H9 (cell line): ENCODE measurements around the gene FOXK1. TPM values are rescaled to one million over a fixed set of nuclear protein-coding genes. Genes with fewer than 3 reads are reported as not detected.

Source experiments
- DNase-seq: peaks from one replicate; pipeline ENCODE4 v3.0.0-alpha.2; 2017
- H2AFZ ChIP-seq: one replicate; pipeline ENCODE4 v1.6.1; 2013; ENCODE audit warnings: mild to moderate bottlenecking, low read length, control low read depth, moderate library complexity
- H2AK5ac ChIP-seq: 2 replicates; pipeline ENCODE4 v1.6.1; 2013; ENCODE audit warnings: low read length, control low read depth, mixed read lengths; ENCODE audit not compliant: insufficient read length
- H2BK120ac ChIP-seq: one replicate; pipeline ENCODE4 v1.6.1; 2013; ENCODE audit warnings: low read depth, mild to moderate bottlenecking, low read length, control low read depth, inconsistent platforms; ENCODE audit not compliant: poor library complexity, severe bottlenecking
- H2BK12ac ChIP-seq: 2 replicates; pipeline ENCODE4 v1.6.1; 2013; ENCODE audit warnings: low read length, control low read depth, mixed read lengths, low read depth; ENCODE audit not compliant: insufficient read length
- H2BK15ac ChIP-seq: 2 replicates; pipeline ENCODE4 v1.6.1; 2013; ENCODE audit warnings: low read depth, low read length, control low read depth
- H2BK20ac ChIP-seq: one replicate; pipeline ENCODE4 v1.6.1; 2013; ENCODE audit warnings: low read depth, mild to moderate bottlenecking, low read length, control low read depth, inconsistent platforms; ENCODE audit not compliant: poor library complexity, severe bottlenecking
- H2BK5ac ChIP-seq: 2 replicates; pipeline ENCODE4 v1.6.1; 2013; ENCODE audit warnings: low read length, control low read depth, mixed read lengths; ENCODE audit not compliant: insufficient read length
- H3K14ac ChIP-seq: 2 replicates; pipeline ENCODE4 v1.6.1; 2013; ENCODE audit warnings: low read length, control low read depth; ENCODE audit not compliant: insufficient read depth
- H3K18ac ChIP-seq: 2 replicates; pipeline ENCODE4 v1.6.1; 2013; ENCODE audit warnings: low read depth, mild to moderate bottlenecking, mixed read lengths, low read length, control low read depth; ENCODE audit not compliant: insufficient read length
- H3K23ac ChIP-seq: 2 replicates; pipeline ENCODE4 v1.6.1; 2013; ENCODE audit warnings: low read length, control low read depth, mixed read lengths, low read depth; ENCODE audit not compliant: insufficient read length
- H3K23me2 ChIP-seq: 2 replicates; pipeline ENCODE4 v1.6.1; 2013; ENCODE audit warnings: low read depth, mild to moderate bottlenecking, mixed read lengths, low read length, control low read depth; ENCODE audit not compliant: insufficient read length, poor library complexity, severe bottlenecking
- H3K27ac ChIP-seq: 2 replicates; pipeline ENCODE4 v1.5.1; 2013; ENCODE audit warnings: low read length, control low read depth, mixed read lengths, low read depth; ENCODE audit not compliant: insufficient read length
- H3K27me3 ChIP-seq: 2 replicates; pipeline ENCODE4 v1.6.1; 2013; ENCODE audit warnings: low read length, control low read depth, inconsistent platforms; ENCODE audit not compliant: insufficient read depth
- H3K4ac ChIP-seq: 2 replicates; pipeline ENCODE4 v1.6.1; 2013; ENCODE audit warnings: low read depth, mild to moderate bottlenecking, control low read depth, inconsistent platforms, low read length, moderate library complexity
- H3K4me1 ChIP-seq: 2 replicates; pipeline ENCODE4 v1.6.1; 2013; ENCODE audit warnings: low read length, control low read depth, inconsistent platforms; ENCODE audit not compliant: insufficient read depth
- H3K4me2 ChIP-seq: 2 replicates; pipeline ENCODE4 v1.6.1; 2013; ENCODE audit warnings: low read length, control low read depth, mixed read lengths; ENCODE audit not compliant: insufficient read length, insufficient read depth
- H3K56ac ChIP-seq: 2 replicates; pipeline ENCODE4 v1.6.1; 2013; ENCODE audit warnings: low read depth, mild to moderate bottlenecking, mixed read lengths, low read length, control low read depth; ENCODE audit not compliant: insufficient read length
- H3K79me1 ChIP-seq: 2 replicates; pipeline ENCODE4 v1.6.1; 2013; ENCODE audit warnings: low read depth, mild to moderate bottlenecking, moderate library complexity, low read length, control low read depth, inconsistent platforms; ENCODE audit not compliant: insufficient read depth, poor library complexity, severe bottlenecking
- H3K79me2 ChIP-seq: 2 replicates; pipeline ENCODE4 v1.6.1; 2013; ENCODE audit warnings: low read length, control low read depth, inconsistent platforms; ENCODE audit not compliant: insufficient read depth
- H3K9ac ChIP-seq: 2 replicates; pipeline ENCODE4 v1.6.1; 2013; ENCODE audit warnings: low read length, control low read depth, mixed read lengths; ENCODE audit not compliant: insufficient read length; ENCODE audit errors: extremely low read depth
- H3K9me3 ChIP-seq: one replicate; pipeline ENCODE4 v1.6.1; 2013; ENCODE audit warnings: low read depth, low read length, inconsistent platforms; ENCODE audit not compliant: control insufficient read depth
- H3T11ph ChIP-seq: one replicate; pipeline ENCODE4 v1.6.1; 2013; ENCODE audit warnings: mild to moderate bottlenecking, low read length, control low read depth, inconsistent platforms
- H4K20me1 ChIP-seq: one replicate; pipeline ENCODE4 v1.6.1; 2013; ENCODE audit not compliant: control insufficient read depth, insufficient read length, insufficient read depth
- H4K5ac ChIP-seq: 2 replicates; pipeline ENCODE4 v1.6.1; 2013; ENCODE audit warnings: low read depth, mild to moderate bottlenecking, mixed read lengths, low read length, control low read depth; ENCODE audit not compliant: insufficient read length
- H4K8ac ChIP-seq: replicated peaks from 2 replicates; pipeline ENCODE4 v1.6.1; 2013; ENCODE audit warnings: low read length, control low read depth, mixed read lengths, low read depth; ENCODE audit not compliant: insufficient read length
- H4K91ac ChIP-seq: 2 replicates; pipeline ENCODE4 v1.6.1; 2013; ENCODE audit warnings: low read depth, mild to moderate bottlenecking, moderate library complexity, mixed read lengths, low read length, control low read depth; ENCODE audit not compliant: insufficient read length
- H3K27ac Mint-ChIP-seq, 3 experiments: 2 replicates in 2 of 3; 3 replicates in 1 of 3; pipeline ENCODE4 v1.8.0; 2020 to 2021; ENCODE audit warnings: mixed read lengths in 3 of 3, mild to moderate bottlenecking in 1 of 3, moderate library complexity in 1 of 3
- H3K27me3 Mint-ChIP-seq: 2 replicates; pipeline ENCODE4 v1.8.0; 2021; ENCODE audit warnings: low read depth, mild to moderate bottlenecking, moderate library complexity, mixed read lengths
- H3K36me3 Mint-ChIP-seq, 3 experiments: 2 replicates in 2 of 3; 3 replicates in 1 of 3; pipeline ENCODE4 v1.8.0; 2020 to 2021; ENCODE audit warnings: low read depth in 3 of 3, mixed read lengths in 3 of 3; ENCODE audit not compliant: insufficient read depth in 1 of 3
- H3K4me1 Mint-ChIP-seq, 2 experiments: 2 replicates each; pipeline ENCODE4 v1.8.0; 2020; ENCODE audit warnings: mixed read lengths in 2 of 2
- H3K4me3 Mint-ChIP-seq, 2 experiments: 2 replicates in 1 of 2; 3 replicates in 1 of 2; pipeline ENCODE4 v1.8.0; 2020 to 2021; ENCODE audit warnings: mild to moderate bottlenecking in 2 of 2, mixed read lengths in 2 of 2, moderate library complexity in 1 of 2
- H3K9me3 Mint-ChIP-seq, 2 experiments: 2 replicates in 1 of 2; 3 replicates in 1 of 2; pipeline ENCODE4 v1.8.0; 2020; ENCODE audit warnings: mild to moderate bottlenecking in 2 of 2, mixed read lengths in 2 of 2, moderate library complexity in 1 of 2
- CTCF ChIP-seq: fragments of 200-600 bp; sonication (generic); conservative IDR thresholded peaks from 3 replicates; pipeline ENCODE4 v1.8.0; 2021; ENCODE audit warnings: antibody characterized with exemption, mild to moderate bottlenecking
- WGBS: extraction: QIAGEN DNeasy Blood & Tissue Kit; methylation state at CpG from one replicate; pipeline ENCODE4 v1.1.7; 2013; ENCODE audit warnings: missing lambda C conversion rate, low lambda C conversion rate, mixed read lengths; ENCODE audit not compliant: insufficient read length; ENCODE audit errors: extremely low coverage; 5-methylcytosine and 5-hydroxymethylcytosine counted together
- total RNA-seq: library from RNA; stranded (reverse); gene quantifications from 2 replicates; pipeline ENCODE4 v1.2.1, GENCODE V29; 2021

The FOXK1 gene
- total RNA-seq, 1 experiment from 2014 or later: 14.4 TPM

- H2BK20ac ChIP-seq: no peak overlapping the region
- H2BK15ac ChIP-seq: no peak overlapping the region
- no peak overlapping the region for H4K8ac ChIP-seq
- no peak overlapping the region for H3K18ac ChIP-seq
- no peak overlapping the region; the same call in 1 of the 2 replicates for H3K14ac ChIP-seq
- no peaks in the 10 kb centered on the region for H3K9me3 ChIP-seq
- no peaks in the 10 kb centered on the region for H3K79me2 ChIP-seq
- H3K27ac ChIP-seq: no peak overlapping the region
- peaks cover 0 to 3% (median 0%) of the 10 kb centered on the region in 3 experiments; a peak in 2 of 7 replicates for H3K36me3 Mint-ChIP-seq
- no peak overlapping the region for H2AK5ac ChIP-seq
- no peak overlapping the region for H2AFZ ChIP-seq
- H3K27me3 Mint-ChIP-seq: peaks cover under 1% of the 10 kb centered on the region
- H2BK5ac ChIP-seq: no peak overlapping the region
- no peaks in the 10 kb centered on the region for H3K27me3 ChIP-seq
- H4K91ac ChIP-seq: no peak overlapping the region
- H2BK12ac ChIP-seq: no peak overlapping the region
- no peak overlapping the region for H4K5ac ChIP-seq
- no peaks in the 10 kb centered on the region for H3K9me3 Mint-ChIP-seq
- no peaks in the 10 kb centered on the region for H3K79me1 ChIP-seq
- no peaks in the 10 kb centered on the region for H3K23me2 ChIP-seq
- no peak overlapping the region for H3K4me3 Mint-ChIP-seq
- H3K23ac ChIP-seq: no peak overlapping the region
- no peak overlapping the region for H3T11ph ChIP-seq
- H3K27ac Mint-ChIP-seq: no peak overlapping the region
- no peak overlapping the region for H2BK120ac ChIP-seq
- H3K4me2 ChIP-seq: no peak overlapping the region
- H3K4ac ChIP-seq: no peak overlapping the region
- TF ChIP-seq CTCF: no peak
- H3K4me1 Mint-ChIP-seq: no peaks in the 10 kb centered on the region
- no peak overlapping the region for H3K9ac ChIP-seq
- no peaks in the 10 kb centered on the region for H3K4me1 ChIP-seq
- DNase-seq: peak; percentile 20
- no peak overlapping the region for H3K56ac ChIP-seq
- no CpG with 5 or more reads among the region's 32 CpGs for WGBS
- H4K20me1 ChIP-seq: no peaks in the 10 kb centered on the region
These were observed 136.1 kb downstream of the FOXK1 start for GRCh38 chr7:4818000-4818794.
